Measurements from ENCODE around the gene ARHGEF17. TPM values are rescaled to one million over a fixed set of nuclear protein-coding genes. Genes with fewer than 3 reads are reported as not detected.

The ARHGEF17 gene
- total and polyA plus RNA-seq, 2 of the 13 experiments (the other 11 are each of a cell fraction or from before 2014, with no cell fraction given) = 10.7 to 28.8 TPM

- TF ChIP-seq ZNF337 (CRISPR knock-in tag; IDR thresholded peaks at IDR 0.05; ENCODE audit: borderline replicate concordance, low read depth) (no peak), ZNF704 (CRISPR knock-in tag; IDR thresholded peaks at IDR 0.05; ENCODE audit: borderline replicate concordance) (no peak), HES4 (CRISPR knock-in tag; IDR thresholded peaks at IDR 0.05; ENCODE audit: borderline replicate concordance) (no peak), BCL3 (CRISPR knock-in tag; IDR thresholded peaks at IDR 0.05) (no peak), HIC2 (CRISPR knock-in tag; IDR thresholded peaks at IDR 0.05; ENCODE audit: low read depth) (no peak), SMARCE1 (IDR thresholded peaks at IDR 0.05; ENCODE audit: borderline replicate concordance) (no peak), ZNF737 (CRISPR knock-in tag; IDR thresholded peaks at IDR 0.05; ENCODE audit: borderline replicate concordance) (no peak), SOX6 (IDR thresholded peaks at IDR 0.05) (no peak), SOX6 (CRISPR knock-in tag; IDR thresholded peaks at IDR 0.05) (no peak), HNF1A (IDR thresholded peaks at IDR 0.05; ENCODE audit: low read depth) (no peak), HNF1A (CRISPR knock-in tag; IDR thresholded peaks at IDR 0.05; ENCODE audit: borderline replicate concordance) (no peak), POLR2G (IDR thresholded peaks at IDR 0.05; ENCODE audit: low read depth, low read length) (no peak), AGO1 (IDR thresholded peaks at IDR 0.05; ENCODE audit: low read depth, low read length, poor library complexity, severe bottlenecking) (no peak)
Observed at GRCh38 chr11:73411031-73411430, 103.0 kb downstream of the ARHGEF17 start (continued).

All from HepG2 (cell line).